ENCODE measurements around the gene PBRM1.
A peak's percentile ranks its signal among the peaks of the same experiment; 100 is the strongest.

The PBRM1 gene

GRCh38 chr3:52705688-52706686 lies 20.3 kb upstream of the PBRM1 start, which contains the start of the genes GLT8D1 and SPCS1:
GLT8D1 (minus strand) TSS chr3:52705791; CDS start chr3:52700460, 5,331 bp downstream.
SPCS1 (plus strand) TSS chr3:52706106; CDS start chr3:52706247, 141 bp downstream.
- peak; percentile 91 for DNase-seq
- in situ Hi-C loops (cut with MboI; ENCODE audit: low pct_unique_long_range_greater_than_20kb, low sequenced_read_pairs) = no loop called here

- in situ Hi-C loops (cut with MboI; ENCODE audit: low pct_unique_long_range_greater_than_20kb, low sequenced_read_pairs) = no loop called here
- no peak for DNase-seq
These were observed 19.6 kb upstream of the PBRM1 start for GRCh38 chr3:52705438-52705687.

DNA sequence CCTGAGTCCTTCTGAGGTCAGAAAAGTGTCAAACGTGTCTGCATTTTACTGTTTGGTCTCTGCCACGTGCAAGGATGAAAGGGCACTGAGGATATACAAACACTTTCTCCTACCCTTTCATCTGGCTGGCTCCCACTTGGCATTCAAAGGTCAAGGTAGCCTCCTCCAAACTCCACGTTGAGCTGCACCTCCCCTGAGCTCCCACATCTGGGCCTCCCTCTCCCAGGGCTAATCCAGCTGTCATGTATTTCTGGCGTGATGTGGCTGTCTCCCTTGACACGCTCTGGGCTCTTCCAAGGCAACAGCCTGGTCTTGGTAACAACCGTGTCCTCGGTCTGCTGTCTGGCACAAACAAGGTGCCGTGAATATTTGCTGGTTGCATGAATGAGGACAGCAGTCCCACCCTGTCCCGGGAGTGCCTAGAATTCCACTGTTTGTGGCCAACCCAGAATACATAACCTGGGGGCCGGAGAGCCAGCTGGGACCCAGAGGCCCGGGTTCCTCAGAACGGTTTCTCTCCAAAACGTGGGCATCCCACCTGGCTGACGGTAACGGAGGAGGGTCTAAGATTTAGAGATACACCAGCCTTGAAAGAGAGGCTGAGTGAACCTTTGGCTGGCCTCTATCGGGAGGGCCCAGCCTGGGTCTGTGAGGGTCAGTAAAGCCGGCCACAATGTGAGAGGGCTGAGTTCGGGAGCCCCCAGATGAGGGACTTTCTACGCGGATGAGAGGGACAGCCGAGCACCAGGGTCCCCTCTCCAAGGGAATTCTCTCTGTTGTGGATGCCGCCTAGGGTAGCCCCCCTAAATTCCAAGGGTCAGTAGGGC lies 19.1 kb upstream of the PBRM1 start:
- in situ Hi-C loops (cut with MboI; ENCODE audit: low pct_unique_long_range_greater_than_20kb, low sequenced_read_pairs) = no loop called here
- peak; percentile 50 for DNase-seq

- DNase-seq = peak; percentile 61
- in situ Hi-C loops (cut with MboI; ENCODE audit: low pct_unique_long_range_greater_than_20kb, low sequenced_read_pairs) = no loop called here
These were observed 17.6 kb upstream of the PBRM1 start for GRCh38 chr3:52703341-52703740.

DNA sequence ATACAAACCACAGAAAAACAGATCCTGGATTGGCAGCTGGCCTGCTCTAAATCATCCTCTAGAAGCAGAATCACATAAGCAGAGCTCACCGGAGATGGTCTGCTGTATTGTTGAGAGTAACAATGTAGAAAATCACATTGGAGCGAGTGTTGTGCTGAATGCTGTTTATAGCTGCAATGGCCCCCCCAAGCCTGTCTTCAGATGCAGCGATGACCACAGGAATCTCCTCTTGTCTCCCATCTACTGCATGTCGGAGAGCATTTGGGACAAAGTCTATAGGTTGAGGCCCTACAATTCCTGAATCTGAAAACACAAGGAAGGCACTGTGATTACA lies 11.9 kb upstream of the PBRM1 start:
- in situ Hi-C loops (cut with MboI; ENCODE audit: low pct_unique_long_range_greater_than_20kb, low sequenced_read_pairs) = no loop called here
- DNase-seq = no peak

DNA sequence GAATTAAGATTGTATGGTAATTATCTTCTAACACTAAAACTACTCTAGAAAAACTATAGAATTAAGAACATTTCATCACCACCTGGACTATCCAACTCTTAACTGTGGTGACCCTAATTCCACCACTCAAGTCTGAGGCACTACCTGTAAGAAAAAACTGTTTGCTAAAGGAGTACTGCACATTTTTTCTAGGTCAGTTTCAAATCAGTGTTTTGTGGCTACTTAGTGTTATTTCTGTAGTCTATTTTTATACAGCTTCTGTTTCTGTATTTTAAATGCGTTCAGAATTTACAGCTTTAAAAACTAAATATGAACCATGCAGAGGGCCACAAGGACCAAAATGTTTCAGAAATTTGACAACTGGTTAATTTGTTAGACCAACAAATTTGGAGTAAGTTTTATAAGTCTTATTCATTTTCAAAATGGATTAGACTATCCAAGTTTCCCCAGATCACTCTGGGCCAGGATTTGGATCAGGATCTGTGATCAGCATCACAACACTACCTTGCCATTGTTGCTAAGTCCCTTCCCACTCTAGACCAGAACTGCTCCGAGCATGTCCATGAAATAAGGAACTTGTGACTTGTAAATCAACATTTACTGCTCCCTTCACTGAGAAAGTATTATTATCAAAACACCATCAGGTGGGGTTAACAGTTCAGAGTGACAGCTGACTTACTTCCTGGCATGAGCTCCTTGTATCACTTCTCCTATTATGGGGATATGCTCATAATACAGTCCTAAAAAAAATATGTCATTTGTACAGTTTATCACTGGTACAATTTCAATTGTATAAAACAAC lies 11.3 kb upstream of the PBRM1 start:
- DNase-seq = no peak
- in situ Hi-C loops (cut with MboI; ENCODE audit: low pct_unique_long_range_greater_than_20kb, low sequenced_read_pairs) = no loop called here

DNA sequence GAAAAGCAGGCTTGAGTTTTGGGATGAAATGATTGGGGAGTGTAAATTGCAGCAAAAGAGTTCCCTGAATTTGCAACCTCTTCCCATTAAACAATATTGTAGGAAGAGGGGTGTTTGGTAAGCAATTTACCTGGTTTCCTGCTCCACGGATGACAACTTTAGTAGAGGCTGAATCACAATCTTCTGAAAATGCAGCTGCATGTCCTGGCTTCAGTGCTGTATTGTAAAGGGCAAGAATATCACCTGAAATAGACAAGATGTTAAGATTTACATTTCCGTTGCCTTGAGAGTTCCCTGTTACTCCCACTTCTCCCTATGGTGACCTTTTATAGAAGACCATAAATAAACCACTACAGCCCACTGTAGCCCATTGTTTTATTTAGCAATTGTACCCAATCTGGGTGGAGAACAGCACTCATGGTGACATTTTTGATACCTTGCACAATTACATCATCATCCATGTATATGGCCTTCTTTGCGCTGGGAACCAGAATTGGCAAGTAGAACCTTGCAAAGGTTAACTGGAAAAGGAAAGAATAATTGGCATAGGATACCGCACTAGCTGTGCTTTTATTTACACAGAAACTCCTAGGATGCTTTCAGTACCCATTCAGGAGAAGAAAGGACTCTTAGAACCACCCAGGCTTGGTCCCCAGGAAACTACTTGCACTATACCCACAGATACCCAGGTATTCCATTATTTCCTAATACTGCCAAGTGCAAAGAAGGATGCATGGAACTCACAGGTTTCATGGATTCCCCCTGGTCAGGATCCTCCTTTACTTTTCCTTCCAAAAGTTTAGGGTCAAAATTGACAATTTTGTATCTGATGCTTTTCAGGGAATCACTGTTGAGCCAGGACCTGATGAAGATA lies 10.3 kb upstream of the PBRM1 start:
- DNase-seq = no peak
- in situ Hi-C loops (cut with MboI; ENCODE audit: low pct_unique_long_range_greater_than_20kb, low sequenced_read_pairs) = no loop called here

GRCh38 chr3:52694528-52695189 lies 8.9 kb upstream of the PBRM1 start:
- in situ Hi-C loops (cut with MboI; ENCODE audit: low pct_unique_long_range_greater_than_20kb, low sequenced_read_pairs) = no loop called here
- DNase-seq = no peak

DNA sequence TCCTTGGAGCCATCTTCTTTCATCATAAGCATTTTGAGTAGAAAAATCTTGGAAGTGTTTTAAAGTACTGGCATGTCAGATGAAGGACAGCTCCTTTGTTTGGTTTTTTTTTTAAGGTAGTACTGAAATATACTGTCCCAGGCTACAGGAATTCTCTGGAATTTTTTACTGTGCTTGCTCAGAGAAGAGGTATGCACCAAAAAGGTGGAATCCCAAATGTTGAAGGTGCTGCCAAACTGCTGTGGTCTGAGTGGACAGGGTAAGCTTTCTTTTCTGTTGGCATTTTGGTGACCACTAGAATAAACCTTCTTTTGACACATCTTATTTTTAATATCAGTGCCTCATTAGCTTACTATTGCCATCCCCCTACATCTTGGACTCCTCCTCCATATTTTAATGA lies 7.4 kb upstream of the PBRM1 start:
- no peak for DNase-seq
- in situ Hi-C loops (cut with MboI; ENCODE audit: low pct_unique_long_range_greater_than_20kb, low sequenced_read_pairs) = no loop called here

DNA sequence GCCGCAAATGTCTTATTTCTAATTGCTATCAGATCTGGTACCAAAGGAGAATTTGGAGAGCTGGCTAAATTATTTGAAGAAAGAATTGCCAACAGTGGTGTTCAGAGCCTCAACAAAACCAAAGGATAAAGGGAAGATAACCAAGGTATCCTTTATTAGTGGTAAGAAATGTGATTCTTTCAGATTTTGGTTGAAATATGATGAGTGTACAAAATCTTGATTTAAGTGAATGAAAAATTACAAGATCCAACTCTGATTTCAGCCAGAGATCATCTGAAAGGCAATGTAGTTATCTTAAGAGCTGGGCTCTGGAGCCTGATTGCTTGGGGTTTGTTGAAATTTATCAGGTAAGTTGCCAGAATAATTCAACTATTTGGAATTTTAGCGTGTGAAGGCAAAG lies 4.8 kb upstream of the PBRM1 start:
- in situ Hi-C loops (cut with MboI; ENCODE audit: low pct_unique_long_range_greater_than_20kb, low sequenced_read_pairs) = no loop called here
- DNase-seq = no peak

DNA sequence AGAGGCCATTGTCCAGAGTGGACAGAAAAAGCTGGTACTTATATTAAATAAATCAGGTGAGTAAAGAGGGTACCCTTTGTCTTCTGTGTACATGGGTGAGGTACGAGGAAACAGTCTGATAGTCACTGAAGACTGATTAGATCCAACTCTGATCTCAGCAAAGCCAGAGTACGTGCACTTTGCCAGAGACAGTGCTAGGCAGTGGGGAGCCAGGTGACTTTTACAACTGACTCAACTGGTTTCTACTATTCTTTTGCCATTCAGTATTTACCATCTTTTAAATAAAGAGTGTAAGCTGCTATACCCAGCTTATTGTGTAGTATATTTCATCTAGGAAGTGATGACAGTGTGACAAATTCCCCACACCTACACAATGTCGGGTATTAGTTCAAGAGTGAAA lies 3.4 kb upstream of the PBRM1 start:
- DNase-seq = no peak
- in situ Hi-C loops (cut with MboI; ENCODE audit: low pct_unique_long_range_greater_than_20kb, low sequenced_read_pairs) = no loop called here

- in situ Hi-C loops (cut with MboI; ENCODE audit: low pct_unique_long_range_greater_than_20kb, low sequenced_read_pairs) = no loop called here
- DNase-seq = no peak
These were observed 2.6 kb upstream of the PBRM1 start for GRCh38 chr3:52688266-52688665.

- DNase-seq = peak; percentile 69
- in situ Hi-C loops (cut with MboI; ENCODE audit: low pct_unique_long_range_greater_than_20kb, low sequenced_read_pairs) = no loop called here
These were observed 416 bp downstream of the PBRM1 start for GRCh38 chr3:52685285-52685708.

- in situ Hi-C loops (cut with MboI; ENCODE audit: low pct_unique_long_range_greater_than_20kb, low sequenced_read_pairs) = no loop called here
- no peak for DNase-seq
These were observed 1.5 kb downstream of the PBRM1 start for GRCh38 chr3:52684184-52684583.

GRCh38 chr3:52683611-52684010 lies 2.1 kb downstream of the PBRM1 start:
- DNase-seq = no peak
- in situ Hi-C loops (cut with MboI; ENCODE audit: low pct_unique_long_range_greater_than_20kb, low sequenced_read_pairs) = no loop called here

GRCh38 chr3:52682016-52682415 lies 3.7 kb downstream of the PBRM1 start:
- peak; percentile 57 for DNase-seq
- in situ Hi-C loops (cut with MboI; ENCODE audit: low pct_unique_long_range_greater_than_20kb, low sequenced_read_pairs) = no loop called here

DNA sequence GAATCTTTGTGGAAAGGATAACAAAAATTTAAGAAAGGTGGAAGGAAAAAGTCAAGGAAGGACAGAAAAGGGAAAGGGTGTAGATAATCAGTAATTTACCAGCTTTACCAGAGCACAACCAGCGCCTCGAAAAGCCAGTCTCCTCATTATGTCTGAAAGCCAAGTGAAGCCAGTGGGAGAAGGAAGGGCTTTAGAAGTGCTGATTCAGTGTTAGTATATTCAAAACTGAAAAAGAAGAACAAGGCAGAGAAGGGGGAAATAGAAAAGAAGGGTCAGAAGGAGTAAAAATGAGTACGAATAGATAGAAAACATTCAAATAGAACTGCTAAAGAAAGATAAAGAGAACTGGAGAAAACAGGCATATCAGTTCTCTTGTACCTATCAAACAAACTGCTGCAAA lies 4.1 kb downstream of the PBRM1 start:
- DNase-seq = no peak
- in situ Hi-C loops (cut with MboI; ENCODE audit: low pct_unique_long_range_greater_than_20kb, low sequenced_read_pairs) = no loop called here

DNA sequence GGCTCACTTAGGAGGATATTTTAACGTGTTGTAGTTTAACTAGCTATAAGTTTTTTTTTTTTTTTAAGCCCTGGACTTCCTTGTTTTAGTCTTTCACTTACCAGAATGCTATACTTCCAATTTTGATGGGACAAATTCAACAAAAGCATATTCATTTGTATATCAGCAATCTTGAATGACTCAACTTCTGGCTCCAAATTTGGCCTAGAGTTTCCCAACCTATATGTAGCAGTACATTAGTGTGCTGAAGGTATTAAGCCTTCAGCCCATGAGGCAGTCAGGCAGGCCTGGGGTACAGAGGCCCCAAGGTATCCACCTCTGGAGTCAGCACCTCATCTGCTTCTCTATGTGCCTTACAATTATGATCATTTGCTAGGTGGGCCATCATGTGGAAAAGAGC lies 5.9 kb downstream of the PBRM1 start:
- DNase-seq = no peak
- in situ Hi-C loops (cut with MboI; ENCODE audit: low pct_unique_long_range_greater_than_20kb, low sequenced_read_pairs) = no loop called here
